HepG2 (cell line): Measurements from ENCODE around the gene HSP90AB1. TPM values are rescaled to one million over a fixed set of nuclear protein-coding genes. Genes with fewer than 3 reads are reported as not detected.
A peak's percentile ranks its signal among the peaks of the same experiment; 100 is the strongest.

Experiments used
- CHD2 ChIP-seq: IDR thresholded peaks from 2 replicates; pipeline ENCODE4 v1.6.1; 2011; ENCODE audit warnings: low read depth, low read length, improper control_type of control experiment
- CHD4 ChIP-seq: fragments of 200-600 bp; sonication (generic); IDR thresholded peaks from 2 replicates; pipeline ENCODE4 v1.7.0; 2017; ENCODE audit warnings: mild to moderate bottlenecking, low read length, borderline replicate concordance
- KAT7 ChIP-seq: IDR thresholded peaks from 2 replicates; pipeline ENCODE4 v1.6.1; 2018; ENCODE audit warnings: borderline replicate concordance, missing compliant biosample characterization
- KAT8 ChIP-seq: IDR thresholded peaks from 2 replicates; pipeline ENCODE4 v1.6.1; 2016; ENCODE audit warnings: missing genetic modification reagents, missing compliant biosample characterization
- MED13 ChIP-seq: sonication (generic); formaldehyde crosslinking; IDR thresholded peaks from 2 replicates; pipeline ENCODE4 v1.5.0; 2020; ENCODE audit warnings: missing genetic modification reagents
- NR3C1 ChIP-seq: sonication (generic); formaldehyde crosslinking; IDR thresholded peaks from 2 replicates; pipeline ENCODE4 v1.4.0; 2020; ENCODE audit warnings: missing genetic modification reagents
- POLR2AphosphoS5 ChIP-seq: IDR thresholded peaks from 2 replicates; pipeline ENCODE4 v1.6.1; 2012; ENCODE audit warnings: low read depth, low read length
- RAD51 ChIP-seq: fragments of 450-650 bp; IDR thresholded peaks from 2 replicates; pipeline ENCODE4 v1.6.1; 2016; ENCODE audit warnings: borderline replicate concordance
- THYN1 ChIP-seq: sonication (generic); formaldehyde crosslinking; IDR thresholded peaks from 2 replicates; pipeline ENCODE4 v1.8.1; 2023; ENCODE audit warnings: low read depth, mild to moderate bottlenecking, moderate library complexity, missing genetic modification reagents, borderline replicate concordance
- ZBTB7A ChIP-seq: sonication (generic); formaldehyde crosslinking; IDR thresholded peaks from 2 replicates; pipeline ENCODE4 v1.8.0; 2022; ENCODE audit warnings: mild to moderate bottlenecking, missing genetic modification reagents
- ZC3H4 ChIP-seq: sonication (generic); formaldehyde crosslinking; IDR thresholded peaks from 2 replicates; pipeline ENCODE4 v1.4.0; 2020; ENCODE audit warnings: missing genetic modification reagents, borderline replicate concordance
- ZNF292 ChIP-seq: sonication (generic); formaldehyde crosslinking; IDR thresholded peaks from 2 replicates; pipeline ENCODE4 v1.8.1; 2022; ENCODE audit warnings: mild to moderate bottlenecking, low read depth, missing genetic modification reagents, borderline replicate concordance
- ZNF30 ChIP-seq: sonication (generic); formaldehyde crosslinking; IDR thresholded peaks from 2 replicates; pipeline ENCODE4 v1.5.0; 2020; ENCODE audit warnings: mild to moderate bottlenecking, missing genetic modification reagents
- ZNF33B ChIP-seq: sonication (generic); formaldehyde crosslinking; IDR thresholded peaks from 2 replicates; pipeline ENCODE4 v1.5.1; 2020; ENCODE audit warnings: mild to moderate bottlenecking, missing genetic modification reagents
- ZNF563 ChIP-seq: sonication (generic); formaldehyde crosslinking; IDR thresholded peaks from 2 replicates; pipeline ENCODE4 v1.8.0; 2022; ENCODE audit warnings: mild to moderate bottlenecking, moderate library complexity, missing genetic modification reagents
- ZNF614 ChIP-seq: IDR thresholded peaks from 2 replicates; pipeline ENCODE4 v1.6.1; 2018; ENCODE audit warnings: missing biosample characterization, missing genetic modification reagents, inconsistent platforms, borderline replicate concordance
- ZNF788 ChIP-seq: sonication (generic); formaldehyde crosslinking; IDR thresholded peaks from 2 replicates; pipeline ENCODE4 v1.5.0; 2020; ENCODE audit warnings: mild to moderate bottlenecking, missing genetic modification reagents, borderline replicate concordance
- ZNF879 ChIP-seq: sonication (generic); formaldehyde crosslinking; IDR thresholded peaks from 2 replicates; pipeline ENCODE4 v1.8.1; 2023; ENCODE audit warnings: missing genetic modification reagents
- polyA plus RNA-seq, 8 experiments: library from polyadenylated mRNA; depleted of rRNA in 3 of 8; stranded (reverse) in 7 of 8; unstranded in 1 of 8; fragments of >200 nt; fragmentation: Illumina TruSeq in 4 of 8; extraction: Trizol in 4 of 8; gene quantifications; 2 replicates each; pipeline versions ENCODE4 v1.2.1 to v1.2.3, GENCODE V29; 2011 to 2016; ENCODE audit warnings: low read depth in 4 of 8, missing spikeins in 1 of 8, mixed read lengths in 1 of 8; ENCODE audit not compliant: insufficient read depth in 1 of 8
- total RNA-seq, 5 experiments: library from RNA; depleted of rRNA; stranded (reverse); fragments of >200 nt; fragmentation: Illumina TruSeq; extraction: Trizol; gene quantifications; 2 replicates each; pipeline ENCODE4 v1.2.3, GENCODE V29; 2016; ENCODE audit warnings: low read depth in 1 of 5
- TF ChIP-seq, protein P1 (sequence below): sonication (generic); formaldehyde crosslinking; IDR thresholded peaks from 2 replicates; pipeline ENCODE4 v1.9.0; 2022; ENCODE audit warnings: missing genetic modification reagents, mild to moderate bottlenecking, borderline replicate concordance
- TF ChIP-seq, protein P2 (sequence below): sonication (generic); formaldehyde crosslinking; IDR thresholded peaks from 2 replicates; pipeline ENCODE4 v1.9.0; 2021; ENCODE audit warnings: missing genetic modification reagents, borderline replicate concordance
- TF ChIP-seq, protein P3 (sequence below): sonication (generic); formaldehyde crosslinking; IDR thresholded peaks from 2 replicates; pipeline ENCODE4 v1.5.1; 2020; ENCODE audit warnings: mild to moderate bottlenecking, missing genetic modification reagents, borderline replicate concordance

Gene HSP90AB1
- total and polyA plus RNA-seq, 2 of the 13 experiments (the other 11 are each of a cell fraction or from before 2014, with no cell fraction given): 1,325 to 1,472 TPM

DNA sequence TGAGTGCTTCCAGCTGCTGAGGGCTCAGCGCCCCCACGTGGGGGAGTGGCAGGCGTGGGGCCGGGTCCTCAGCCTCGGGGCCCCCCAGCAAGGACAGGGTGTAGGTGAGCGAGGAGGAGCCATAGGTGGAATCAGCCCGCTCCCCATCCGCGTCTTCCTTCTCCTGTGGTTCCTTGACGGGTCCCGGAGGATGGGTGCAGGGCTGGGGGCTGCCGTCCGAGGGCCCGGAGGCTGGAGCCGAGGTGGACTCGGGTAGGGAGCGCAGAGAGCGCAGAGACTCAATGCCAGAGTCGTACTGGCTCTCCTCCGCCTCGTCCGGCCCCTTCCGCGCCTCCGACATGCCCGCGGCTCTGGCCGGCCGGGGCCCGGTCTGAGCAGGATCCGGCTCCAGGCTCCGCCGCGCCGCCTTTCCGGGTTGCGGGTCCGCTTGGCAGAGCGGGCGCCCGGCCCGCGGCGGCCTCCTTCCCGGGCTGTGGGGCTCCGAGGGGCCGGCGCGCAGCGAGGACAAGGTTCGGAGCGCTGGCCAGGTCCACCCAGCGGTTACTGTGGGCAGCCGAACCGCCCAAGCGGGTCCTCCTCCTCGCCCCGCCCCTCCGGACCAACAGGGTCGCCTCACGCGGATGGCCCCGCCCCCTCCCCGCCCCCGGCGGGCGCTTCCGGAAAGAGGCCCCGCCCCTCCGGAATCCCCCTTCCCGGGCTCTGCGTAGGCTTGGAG, 18.3 kb downstream of the HSP90AB1 start, which contains the start of gene NFKBIE (continued):
- TF ChIP-seq CHD4 (no peak), CHD2 (no peak), ZBTB7A (peak; percentile 90), ZNF614 (no peak), ZNF788 (CRISPR knock-in tag) (no peak), KAT7 (0 out of 2 replicates have a peak, but pooled peaks have one; percentile 29), MED13 (CRISPR knock-in tag) (no peak), ZNF879 (CRISPR knock-in tag) (peak; percentile 66; the same call in 1 of the 2 replicates), KAT8 (CRISPR knock-in tag) (peak; percentile 52; the same call in 1 of the 2 replicates), ZC3H4 (CRISPR knock-in tag) (no peak), RAD51 (no peak), POLR2AphosphoS5 (peak; percentile 88), ZNF292 (CRISPR knock-in tag) (peak; percentile 36; the same call in 1 of the 2 replicates), ZNF33B (CRISPR knock-in tag) (no peak), NR3C1 (no peak), THYN1 (no peak), ZNF30 (CRISPR knock-in tag) (no peak), ZNF563 (CRISPR knock-in tag) (peak; percentile 88)
- TF ChIP-seq, protein P1, sequence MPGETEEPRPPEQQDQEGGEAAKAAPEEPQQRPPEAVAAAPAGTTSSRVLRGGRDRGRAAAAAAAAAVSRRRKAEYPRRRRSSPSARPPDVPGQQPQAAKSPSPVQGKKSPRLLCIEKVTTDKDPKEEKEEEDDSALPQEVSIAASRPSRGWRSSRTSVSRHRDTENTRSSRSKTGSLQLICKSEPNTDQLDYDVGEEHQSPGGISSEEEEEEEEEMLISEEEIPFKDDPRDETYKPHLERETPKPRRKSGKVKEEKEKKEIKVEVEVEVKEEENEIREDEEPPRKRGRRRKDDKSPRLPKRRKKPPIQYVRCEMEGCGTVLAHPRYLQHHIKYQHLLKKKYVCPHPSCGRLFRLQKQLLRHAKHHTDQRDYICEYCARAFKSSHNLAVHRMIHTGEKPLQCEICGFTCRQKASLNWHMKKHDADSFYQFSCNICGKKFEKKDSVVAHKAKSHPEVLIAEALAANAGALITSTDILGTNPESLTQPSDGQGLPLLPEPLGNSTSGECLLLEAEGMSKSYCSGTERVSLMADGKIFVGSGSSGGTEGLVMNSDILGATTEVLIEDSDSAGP: peak; percentile 79
- TF ChIP-seq, protein P2, sequence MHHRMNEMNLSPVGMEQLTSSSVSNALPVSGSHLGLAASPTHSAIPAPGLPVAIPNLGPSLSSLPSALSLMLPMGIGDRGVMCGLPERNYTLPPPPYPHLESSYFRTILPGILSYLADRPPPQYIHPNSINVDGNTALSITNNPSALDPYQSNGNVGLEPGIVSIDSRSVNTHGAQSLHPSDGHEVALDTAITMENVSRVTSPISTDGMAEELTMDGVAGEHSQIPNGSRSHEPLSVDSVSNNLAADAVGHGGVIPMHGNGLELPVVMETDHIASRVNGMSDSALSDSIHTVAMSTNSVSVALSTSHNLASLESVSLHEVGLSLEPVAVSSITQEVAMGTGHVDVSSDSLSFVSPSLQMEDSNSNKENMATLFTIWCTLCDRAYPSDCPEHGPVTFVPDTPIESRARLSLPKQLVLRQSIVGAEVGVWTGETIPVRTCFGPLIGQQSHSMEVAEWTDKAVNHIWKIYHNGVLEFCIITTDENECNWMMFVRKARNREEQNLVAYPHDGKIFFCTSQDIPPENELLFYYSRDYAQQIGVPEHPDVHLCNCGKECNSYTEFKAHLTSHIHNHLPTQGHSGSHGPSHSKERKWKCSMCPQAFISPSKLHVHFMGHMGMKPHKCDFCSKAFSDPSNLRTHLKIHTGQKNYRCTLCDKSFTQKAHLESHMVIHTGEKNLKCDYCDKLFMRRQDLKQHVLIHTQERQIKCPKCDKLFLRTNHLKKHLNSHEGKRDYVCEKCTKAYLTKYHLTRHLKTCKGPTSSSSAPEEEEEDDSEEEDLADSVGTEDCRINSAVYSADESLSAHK (CRISPR knock-in tag): no peak
- TF ChIP-seq, protein P3, sequence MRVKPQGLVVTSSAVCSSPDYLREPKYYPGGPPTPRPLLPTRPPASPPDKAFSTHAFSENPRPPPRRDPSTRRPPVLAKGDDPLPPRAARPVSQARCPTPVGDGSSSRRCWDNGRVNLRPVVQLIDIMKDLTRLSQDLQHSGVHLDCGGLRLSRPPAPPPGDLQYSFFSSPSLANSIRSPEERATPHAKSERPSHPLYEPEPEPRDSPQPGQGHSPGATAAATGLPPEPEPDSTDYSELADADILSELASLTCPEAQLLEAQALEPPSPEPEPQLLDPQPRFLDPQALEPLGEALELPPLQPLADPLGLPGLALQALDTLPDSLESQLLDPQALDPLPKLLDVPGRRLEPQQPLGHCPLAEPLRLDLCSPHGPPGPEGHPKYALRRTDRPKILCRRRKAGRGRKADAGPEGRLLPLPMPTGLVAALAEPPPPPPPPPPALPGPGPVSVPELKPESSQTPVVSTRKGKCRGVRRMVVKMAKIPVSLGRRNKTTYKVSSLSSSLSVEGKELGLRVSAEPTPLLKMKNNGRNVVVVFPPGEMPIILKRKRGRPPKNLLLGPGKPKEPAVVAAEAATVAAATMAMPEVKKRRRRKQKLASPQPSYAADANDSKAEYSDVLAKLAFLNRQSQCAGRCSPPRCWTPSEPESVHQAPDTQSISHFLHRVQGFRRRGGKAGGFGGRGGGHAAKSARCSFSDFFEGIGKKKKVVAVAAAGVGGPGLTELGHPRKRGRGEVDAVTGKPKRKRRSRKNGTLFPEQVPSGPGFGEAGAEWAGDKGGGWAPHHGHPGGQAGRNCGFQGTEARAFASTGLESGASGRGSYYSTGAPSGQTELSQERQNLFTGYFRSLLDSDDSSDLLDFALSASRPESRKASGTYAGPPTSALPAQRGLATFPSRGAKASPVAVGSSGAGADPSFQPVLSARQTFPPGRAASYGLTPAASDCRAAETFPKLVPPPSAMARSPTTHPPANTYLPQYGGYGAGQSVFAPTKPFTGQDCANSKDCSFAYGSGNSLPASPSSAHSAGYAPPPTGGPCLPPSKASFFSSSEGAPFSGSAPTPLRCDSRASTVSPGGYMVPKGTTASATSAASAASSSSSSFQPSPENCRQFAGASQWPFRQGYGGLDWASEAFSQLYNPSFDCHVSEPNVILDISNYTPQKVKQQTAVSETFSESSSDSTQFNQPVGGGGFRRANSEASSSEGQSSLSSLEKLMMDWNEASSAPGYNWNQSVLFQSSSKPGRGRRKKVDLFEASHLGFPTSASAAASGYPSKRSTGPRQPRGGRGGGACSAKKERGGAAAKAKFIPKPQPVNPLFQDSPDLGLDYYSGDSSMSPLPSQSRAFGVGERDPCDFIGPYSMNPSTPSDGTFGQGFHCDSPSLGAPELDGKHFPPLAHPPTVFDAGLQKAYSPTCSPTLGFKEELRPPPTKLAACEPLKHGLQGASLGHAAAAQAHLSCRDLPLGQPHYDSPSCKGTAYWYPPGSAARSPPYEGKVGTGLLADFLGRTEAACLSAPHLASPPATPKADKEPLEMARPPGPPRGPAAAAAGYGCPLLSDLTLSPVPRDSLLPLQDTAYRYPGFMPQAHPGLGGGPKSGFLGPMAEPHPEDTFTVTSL (CRISPR knock-in tag): no peak
